ENCODE data around the gene SAE1. TPM values are rescaled to one million over a fixed set of nuclear protein-coding genes. Genes with fewer than 3 reads are reported as not detected.
A peak's percentile ranks its signal among the peaks of the same experiment; 100 is the strongest.

Gene SAE1
- total and polyA plus RNA-seq, 10 of the 15 experiments (the other 5 are each of a cell fraction or from before 2014, with no cell fraction given), result 62.0 to 246 (median 148) TPM

GRCh38 chr19:47230054-47230920, 99.7 kb downstream of the SAE1 start (continued):
- TF ChIP-seq USF2 (IDR thresholded peaks at IDR 0.05; ENCODE audit: borderline replicate concordance, low read depth, low read length), result no peak
- no peak for TF ChIP-seq IRF5 (IDR thresholded peaks at IDR 0.05; ENCODE audit: borderline replicate concordance)
- no peak for TF ChIP-seq CEBPZ (IDR thresholded peaks at IDR 0.05; ENCODE audit: low read depth, low read length)
- TF ChIP-seq SUZ12 (IDR thresholded peaks at IDR 0.05; ENCODE audit: unreplicated experiment), result no peak
- no peak; the same call in 1 of the 2 replicates for TF ChIP-seq LARP7 (IDR thresholded peaks at IDR 0.05)
- TF ChIP-seq SMAD5 (IDR thresholded peaks at IDR 0.05; ENCODE audit: low read depth), result no peak
- TF ChIP-seq NR2C1 (IDR thresholded peaks at IDR 0.05), result 0 out of 2 replicates have a peak, but pooled peaks have one; percentile 20
- peak; percentile 50; the same call in 1 of the 2 replicates for TF ChIP-seq POLR2A (IDR thresholded peaks at IDR 0.05; ENCODE audit: low read depth, low read length)
- TF ChIP-seq IKZF2 (IDR thresholded peaks at IDR 0.05), result no peak
- TF ChIP-seq CBX5 (IDR thresholded peaks at IDR 0.05; ENCODE audit: low read depth), result no peak
- TF ChIP-seq GABPA (IDR thresholded peaks at IDR 0.05; ENCODE audit: low read depth), result no peak
- no peak; the same call in none of the 2 replicates for TF ChIP-seq MAX (IDR thresholded peaks at IDR 0.05; ENCODE audit: low read depth, low read length)
- peak; percentile 70 for TF ChIP-seq RFX5 (IDR thresholded peaks at IDR 0.05; ENCODE audit: low read depth, low read length)
- no peak for TF ChIP-seq CREB1 (IDR thresholded peaks at IDR 0.05; ENCODE audit: low read depth)
- TF ChIP-seq IRF4 (IDR thresholded peaks at IDR 0.05; ENCODE audit: low read depth, low read length), result no peak
- peak; percentile 63 for TF ChIP-seq FOXK2 (IDR thresholded peaks at IDR 0.05)
- no peak for TF ChIP-seq SUPT20H (IDR thresholded peaks at IDR 0.05; ENCODE audit: borderline replicate concordance, control insufficient read depth, low read depth, low read length)
- TF ChIP-seq SREBF1 (IDR thresholded peaks at IDR 0.05; ENCODE audit: low read length), result no peak
- no peak for TF ChIP-seq WRNIP1 (IDR thresholded peaks at IDR 0.05; ENCODE audit: borderline replicate concordance, low read depth, low read length)
- TF ChIP-seq NKRF (conservative IDR thresholded peaks at IDR 0.05), result peak; percentile 98
- no peak for TF ChIP-seq CEBPB (IDR thresholded peaks at IDR 0.05; ENCODE audit: borderline replicate concordance in 1 of 2, low read depth in 2 of 2, low read length in 2 of 2)
- no peak for TF ChIP-seq HDAC6 (IDR thresholded peaks at IDR 0.05; ENCODE audit: unreplicated experiment)
- 0 out of 3 replicates have a peak, but pooled peaks of 1 of the 2 experiments have one; percentile 32 for TF ChIP-seq EGR1 (IDR thresholded peaks at IDR 0.05; ENCODE audit: borderline replicate concordance in 1 of 2, low read depth in 2 of 2, low read length in 2 of 2)

Measured in GM12878 (cell line).